GM18951 (cell line): ENCODE results near the gene DPP7.

Source experiments
- POLR2A ChIP-seq: IDR thresholded peaks from 4 replicates; pipeline ENCODE4 v1.6.1; 2011; ENCODE audit warnings: mild to moderate bottlenecking; ENCODE audit not compliant: insufficient read length, insufficient read depth; ENCODE audit errors: extremely low read depth
- in situ Hi-C: fragments of 300-500 bp; cut with MboI; formaldehyde crosslinking; loops from one replicate; pipeline ENCODE4 v1.12.0; 2022; ENCODE audit warnings: low sequenced_read_pairs, mixed read lengths, inconsistent platforms; ENCODE audit not compliant: unreplicated experiment

DPP7 gene

GRCh38 chr9:137117269-137117731 lies 2.8 kb upstream of the DPP7 start:
- in situ Hi-C loops = no loop called here
- no peak for TF ChIP-seq POLR2A

DNA sequence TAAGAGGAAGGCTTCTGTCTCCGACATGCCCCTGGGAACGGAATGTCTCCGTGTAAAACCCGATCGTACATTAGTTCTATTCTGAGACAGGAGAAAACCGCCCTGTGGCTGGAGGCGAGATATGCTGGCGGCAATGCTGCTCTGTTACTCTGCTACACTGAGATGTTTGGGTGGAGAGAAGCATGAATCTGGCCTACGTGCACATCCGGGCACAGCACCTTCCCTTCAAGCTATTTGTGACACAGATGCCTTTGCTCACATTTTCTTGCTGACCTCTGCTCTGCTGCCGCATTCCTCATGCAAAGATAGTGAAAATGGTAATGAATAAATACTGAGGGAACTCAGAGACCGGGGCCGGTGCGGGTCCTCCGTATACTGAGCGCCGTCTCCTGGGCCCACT lies 2.2 kb upstream of the DPP7 start:
- in situ Hi-C loops = no loop called here
- no peak for TF ChIP-seq POLR2A

- no peak for TF ChIP-seq POLR2A
- in situ Hi-C loops = no loop called here
Measured at GRCh38 chr9:137116027-137116507, 1.5 kb upstream of the DPP7 start.

GRCh38 chr9:137115394-137116026 lies 977 bp upstream of the DPP7 start:
- in situ Hi-C loops = no loop called here
- no peak for TF ChIP-seq POLR2A

- TF ChIP-seq POLR2A = no peak
- in situ Hi-C loops = no loop called here
Measured at GRCh38 chr9:137114220-137114612, 317 bp downstream of the DPP7 start.

GRCh38 chr9:137113385-137114159 lies 961 bp downstream of the DPP7 start:
- in situ Hi-C loops = no loop called here
- TF ChIP-seq POLR2A = no peak

DNA sequence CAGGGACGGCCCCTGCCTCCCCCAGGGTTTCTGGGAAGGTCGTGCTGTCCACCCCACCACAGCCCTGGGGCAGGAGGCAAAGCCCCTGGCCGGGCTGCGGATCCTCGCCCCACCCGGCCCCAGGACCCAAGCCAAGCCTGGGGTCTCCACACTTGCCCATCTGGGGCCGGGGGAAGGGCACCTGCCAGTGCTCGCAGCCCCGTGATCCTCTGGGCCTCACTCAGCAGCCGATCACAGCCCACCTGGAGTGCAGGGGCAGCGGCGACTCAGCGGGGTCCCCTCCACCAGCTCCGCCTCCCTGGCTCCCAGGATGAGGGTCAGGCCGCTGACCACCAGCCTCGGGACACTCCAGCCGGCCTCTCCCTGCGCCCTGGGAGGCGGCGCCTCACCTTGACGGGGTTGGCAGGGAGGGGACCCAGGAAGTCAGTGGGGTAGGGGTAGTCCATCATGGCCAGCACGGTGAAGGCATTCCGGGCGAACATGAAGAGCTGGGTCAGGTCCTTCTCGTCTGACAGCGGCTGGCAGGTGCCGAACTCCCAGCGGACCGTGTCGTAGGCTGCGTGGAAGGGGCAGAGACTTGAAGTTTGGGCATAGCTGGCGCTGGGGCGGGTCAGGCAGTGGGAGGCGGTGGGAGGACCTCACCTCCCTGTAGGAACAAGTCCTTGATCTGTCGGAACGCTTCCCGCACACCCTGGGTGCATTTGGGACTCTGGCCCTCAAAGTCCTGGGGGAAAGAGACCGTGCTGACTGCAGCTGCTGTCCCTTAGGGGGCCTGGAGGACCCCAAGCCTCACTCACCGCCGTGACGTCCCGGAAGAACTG lies 1.8 kb downstream of the DPP7 start:
- in situ Hi-C loops = no loop called here

GRCh38 chr9:137111788-137112563 lies 2.6 kb downstream of the DPP7 start:
- in situ Hi-C loops = no loop called here
- TF ChIP-seq POLR2A = no peak

More for the DNA sequence above, 1.8 kb downstream of the DPP7 start:
- no peak for TF ChIP-seq POLR2A

- TF ChIP-seq POLR2A = no peak
- in situ Hi-C loops = no loop called here
Measured at GRCh38 chr9:137110911-137111787, 3.4 kb downstream of the DPP7 start.

DNA sequence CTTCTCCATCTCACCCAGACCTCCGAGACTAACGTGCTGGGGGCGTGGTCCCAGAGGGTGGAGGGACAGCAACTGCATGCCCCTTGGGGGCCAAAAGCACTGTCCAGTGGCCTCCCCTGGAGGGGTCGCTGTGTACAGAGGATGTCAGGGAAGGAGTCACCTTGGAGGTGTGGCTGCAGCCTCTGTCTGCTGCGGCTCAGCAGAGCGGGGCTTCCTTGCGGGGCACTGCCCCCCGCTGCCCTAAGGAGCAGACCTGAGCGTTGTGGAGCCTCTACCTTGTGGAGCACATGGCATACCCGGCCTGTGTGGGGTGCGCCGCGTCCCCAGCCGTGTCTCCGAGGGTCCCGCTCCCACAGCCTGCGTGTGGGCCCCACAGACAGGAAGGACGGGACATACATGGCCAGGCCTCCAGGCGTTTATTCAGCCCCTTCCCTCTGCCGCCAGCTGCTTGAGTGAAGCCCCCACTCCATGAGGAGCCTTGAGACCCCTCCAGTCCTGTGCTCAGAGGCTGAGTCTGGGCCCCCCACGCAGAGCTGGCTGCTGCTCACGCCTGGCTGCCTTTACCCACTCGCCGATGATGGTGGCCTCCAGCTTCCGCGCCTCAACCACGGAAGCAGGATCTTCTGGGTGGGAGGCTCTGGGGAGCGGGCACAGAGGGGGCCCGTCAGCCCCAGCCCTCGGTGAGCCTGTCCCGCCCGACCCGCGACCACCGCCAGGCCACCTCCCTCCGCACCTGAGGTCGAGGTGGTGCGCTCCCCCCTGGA lies 4.2 kb downstream of the DPP7 start:
- TF ChIP-seq POLR2A = no peak
- in situ Hi-C loops = no loop called here
